PFSK-1 (cell line): ENCODE results near the gene ZBTB38.

Experiments
- FOXP2 ChIP-seq: optimal IDR thresholded peaks from 2 replicates; pipeline ENCODE3; 2011; ENCODE audit warnings: borderline replicate concordance, control low read depth, inconsistent platforms; ENCODE audit not compliant: insufficient read depth; ENCODE audit errors: extremely low read length, extremely low read depth
- POLR2AphosphoS5 ChIP-seq: IDR thresholded peaks from 2 replicates; pipeline ENCODE4 v1.6.1; 2012; ENCODE audit warnings: low read depth, mild to moderate bottlenecking, control low read depth, low read length, moderate library complexity
- SIN3A ChIP-seq: IDR thresholded peaks from 2 replicates; pipeline ENCODE4 v1.6.1; 2012; ENCODE audit warnings: mild to moderate bottlenecking, low read length, moderate library complexity, borderline replicate concordance; ENCODE audit not compliant: insufficient read depth
- TAF1 ChIP-seq: IDR thresholded peaks from 2 replicates; pipeline ENCODE4 v1.6.1; 2012; ENCODE audit warnings: low read length, control low read depth, borderline replicate concordance; ENCODE audit not compliant: insufficient read depth
- TF ChIP-seq, protein P1 (sequence below), 2 experiments: IDR thresholded peaks; 2 replicates each; pipeline versions ENCODE4 v1.6.1 to v1.8.0; 2011 to 2012; ENCODE audit warnings: low read depth in 2 of 2, low read length in 2 of 2, control low read depth in 1 of 2, inconsistent platforms in 1 of 2, mild to moderate bottlenecking in 1 of 2, moderate library complexity in 1 of 2; ENCODE audit not compliant: insufficient read depth in 1 of 2

DNA sequence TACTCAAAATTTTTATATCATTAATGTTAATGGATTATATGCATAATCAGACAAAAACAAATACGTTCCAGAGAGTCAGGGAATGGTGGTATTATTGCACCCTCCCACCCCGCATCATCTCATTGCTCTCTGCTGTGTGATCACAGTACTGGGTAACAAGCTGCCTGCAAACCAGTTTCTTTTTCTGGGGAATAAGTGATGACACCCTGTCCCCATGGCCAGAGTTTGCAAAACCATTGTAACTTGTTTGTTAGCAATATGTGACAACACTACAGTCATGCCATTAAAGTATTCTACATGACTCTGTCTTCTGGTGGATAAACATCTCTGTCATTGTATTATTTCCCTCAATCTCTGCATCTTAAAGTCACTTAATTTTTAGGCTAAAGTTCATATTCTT lies 39.5 kb downstream of the ZBTB38 start:
- TF ChIP-seq, protein P1, sequence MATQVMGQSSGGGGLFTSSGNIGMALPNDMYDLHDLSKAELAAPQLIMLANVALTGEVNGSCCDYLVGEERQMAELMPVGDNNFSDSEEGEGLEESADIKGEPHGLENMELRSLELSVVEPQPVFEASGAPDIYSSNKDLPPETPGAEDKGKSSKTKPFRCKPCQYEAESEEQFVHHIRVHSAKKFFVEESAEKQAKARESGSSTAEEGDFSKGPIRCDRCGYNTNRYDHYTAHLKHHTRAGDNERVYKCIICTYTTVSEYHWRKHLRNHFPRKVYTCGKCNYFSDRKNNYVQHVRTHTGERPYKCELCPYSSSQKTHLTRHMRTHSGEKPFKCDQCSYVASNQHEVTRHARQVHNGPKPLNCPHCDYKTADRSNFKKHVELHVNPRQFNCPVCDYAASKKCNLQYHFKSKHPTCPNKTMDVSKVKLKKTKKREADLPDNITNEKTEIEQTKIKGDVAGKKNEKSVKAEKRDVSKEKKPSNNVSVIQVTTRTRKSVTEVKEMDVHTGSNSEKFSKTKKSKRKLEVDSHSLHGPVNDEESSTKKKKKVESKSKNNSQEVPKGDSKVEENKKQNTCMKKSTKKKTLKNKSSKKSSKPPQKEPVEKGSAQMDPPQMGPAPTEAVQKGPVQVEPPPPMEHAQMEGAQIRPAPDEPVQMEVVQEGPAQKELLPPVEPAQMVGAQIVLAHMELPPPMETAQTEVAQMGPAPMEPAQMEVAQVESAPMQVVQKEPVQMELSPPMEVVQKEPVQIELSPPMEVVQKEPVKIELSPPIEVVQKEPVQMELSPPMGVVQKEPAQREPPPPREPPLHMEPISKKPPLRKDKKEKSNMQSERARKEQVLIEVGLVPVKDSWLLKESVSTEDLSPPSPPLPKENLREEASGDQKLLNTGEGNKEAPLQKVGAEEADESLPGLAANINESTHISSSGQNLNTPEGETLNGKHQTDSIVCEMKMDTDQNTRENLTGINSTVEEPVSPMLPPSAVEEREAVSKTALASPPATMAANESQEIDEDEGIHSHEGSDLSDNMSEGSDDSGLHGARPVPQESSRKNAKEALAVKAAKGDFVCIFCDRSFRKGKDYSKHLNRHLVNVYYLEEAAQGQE (IDR thresholded peaks at IDR 0.05; ENCODE audit: insufficient read depth in 1 of 2, low read depth in 2 of 2, low read length in 2 of 2), result no peak
- no peak for TF ChIP-seq POLR2AphosphoS5
- no peak for TF ChIP-seq SIN3A
- no peak for TF ChIP-seq TAF1
- no peak for TF ChIP-seq FOXP2
